Upper lobe of left lung (tissue), 4 donors: Measurements from ENCODE around the gene ADAMTSL4.

Experiments used
- POLR2A ChIP-seq, 4 donors: fragments of 450-650 bp; IDR thresholded peaks; one replicate each; pipeline ENCODE4 v1.5.1; 2016 to 2017; ENCODE audit warnings: antibody characterized with exemption in 4 of 4, mild to moderate bottlenecking in 2 of 4
- POLR2AphosphoS5 ChIP-seq, 2 donors: sonication (generic); formaldehyde crosslinking; IDR thresholded peaks; one replicate each; pipeline ENCODE4 v1.5.1; 2017; ENCODE audit warnings: antibody characterized with exemption in 2 of 2
- TF ChIP-seq, protein P1 (sequence below), 6 experiments: fragments of 450-650 bp in 4 of 6; fragments of 200-600 bp in 2 of 6; sonication (generic) in 2 of 6; IDR thresholded peaks; one replicate each; pipeline ENCODE4 v1.5.1; 2016 to 2019; ENCODE audit warnings: antibody characterized with exemption in 6 of 6

DNA sequence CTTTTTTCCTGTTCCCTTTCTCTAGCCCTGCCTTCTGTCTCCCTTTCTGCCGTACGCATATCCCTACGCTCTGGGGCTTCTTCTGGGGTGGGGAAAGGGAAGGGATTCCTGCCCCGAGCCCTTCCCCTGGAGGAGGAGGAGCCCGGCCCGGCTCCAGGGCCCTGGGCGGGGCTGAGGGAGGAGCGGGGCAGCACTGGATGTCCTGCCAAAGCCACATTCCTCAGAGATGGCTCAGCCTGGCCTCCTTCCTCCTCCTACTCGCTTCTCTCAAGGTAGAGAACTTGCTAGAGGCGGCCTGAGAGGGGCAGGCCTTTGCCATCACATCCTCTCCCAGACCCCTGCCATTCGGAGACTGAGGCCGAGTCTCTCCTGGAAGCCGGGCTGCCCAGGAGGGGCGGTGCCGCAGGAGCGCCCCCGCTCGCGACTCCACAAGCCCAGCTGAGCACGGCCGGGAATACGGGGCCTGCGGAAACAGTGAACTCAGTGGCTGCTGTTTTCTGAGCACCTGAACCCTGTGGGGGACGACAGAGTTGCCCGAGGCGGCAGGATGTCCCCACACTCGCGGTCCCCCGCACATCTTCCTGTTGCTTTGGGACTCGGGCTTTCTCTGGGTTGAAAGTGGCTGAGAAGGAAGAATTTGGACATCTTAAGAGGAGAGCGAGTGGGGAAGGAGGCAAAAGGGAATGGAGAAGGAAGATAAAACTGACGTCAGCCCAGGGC lies 12.2 kb downstream of the ADAMTSL4 start:
- TF ChIP-seq POLR2AphosphoS5 (IDR thresholded peaks at IDR 0.05): peak; percentile 93 to 99
- TF ChIP-seq, protein P1, sequence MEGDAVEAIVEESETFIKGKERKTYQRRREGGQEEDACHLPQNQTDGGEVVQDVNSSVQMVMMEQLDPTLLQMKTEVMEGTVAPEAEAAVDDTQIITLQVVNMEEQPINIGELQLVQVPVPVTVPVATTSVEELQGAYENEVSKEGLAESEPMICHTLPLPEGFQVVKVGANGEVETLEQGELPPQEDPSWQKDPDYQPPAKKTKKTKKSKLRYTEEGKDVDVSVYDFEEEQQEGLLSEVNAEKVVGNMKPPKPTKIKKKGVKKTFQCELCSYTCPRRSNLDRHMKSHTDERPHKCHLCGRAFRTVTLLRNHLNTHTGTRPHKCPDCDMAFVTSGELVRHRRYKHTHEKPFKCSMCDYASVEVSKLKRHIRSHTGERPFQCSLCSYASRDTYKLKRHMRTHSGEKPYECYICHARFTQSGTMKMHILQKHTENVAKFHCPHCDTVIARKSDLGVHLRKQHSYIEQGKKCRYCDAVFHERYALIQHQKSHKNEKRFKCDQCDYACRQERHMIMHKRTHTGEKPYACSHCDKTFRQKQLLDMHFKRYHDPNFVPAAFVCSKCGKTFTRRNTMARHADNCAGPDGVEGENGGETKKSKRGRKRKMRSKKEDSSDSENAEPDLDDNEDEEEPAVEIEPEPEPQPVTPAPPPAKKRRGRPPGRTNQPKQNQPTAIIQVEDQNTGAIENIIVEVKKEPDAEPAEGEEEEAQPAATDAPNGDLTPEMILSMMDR (IDR thresholded peaks at IDR 0.05): peak in 2 of 6 experiments; percentile 39 to 45
- peak in 3 of 4 donors; percentile 89 to 98 (median 93) for TF ChIP-seq POLR2A (IDR thresholded peaks at IDR 0.05)
